Measurements from ENCODE around the gene TEX29. TPM values are rescaled to one million over a fixed set of nuclear protein-coding genes. Genes with fewer than 3 reads are reported as not detected.

TEX29 gene
- total and polyA plus RNA-seq, 9 of the 15 experiments (the other 6 are each of a cell fraction or from before 2014, with no cell fraction given) = 0.11 TPM; not detected in 7

GRCh38 chr13:111382877-111383276, 62.4 kb downstream of the TEX29 start:
- intact Hi-C loops (cut with micrococcal nuclease) (no loop called here), in situ Hi-C loops (cut with MboI) (no loop called here)
- no peaks in the 10 kb centered on the region for H3K4me1 ChIP-seq (replicated peaks in 1 of 2; ENCODE audit: control insufficient read depth in 2 of 2, insufficient read depth in 2 of 2, low read length in 2 of 2)
- WGBS (ENCODE audit: insufficient coverage, low coverage, missing lambda C conversion rate) = 0% methylated on average over 2 of the region's 2 CpGs
- no peak overlapping the region for H2AFZ ChIP-seq (ENCODE audit: low read depth, low read length)
- no peak for ATAC-seq
- no peak overlapping the region for H3K27ac ChIP-seq (ENCODE audit: extremely low read depth, low read depth, low read length)
- TF ChIP-seq PKNOX1 (IDR thresholded peaks at IDR 0.05) (no peak), CAMTA2 (CRISPR knock-in tag; conservative IDR thresholded peaks at IDR 0.05) (no peak), ZNF431 (CRISPR knock-in tag; IDR thresholded peaks at IDR 0.05) (no peak), PTTG1 (tag; IDR thresholded peaks at IDR 0.05; ENCODE audit: low read depth) (no peak), STAT5B (CRISPR knock-in tag; IDR thresholded peaks at IDR 0.05) (no peak), ZNF324 (CRISPR knock-in tag; IDR thresholded peaks at IDR 0.05) (no peak), BCLAF1 (IDR thresholded peaks at IDR 0.05; ENCODE audit: borderline replicate concordance in 1 of 2, control insufficient read depth in 1 of 2, low read depth in 2 of 2, low read length in 1 of 2) (no peak), IFI16 (CRISPR knock-in tag; IDR thresholded peaks at IDR 0.05) (no peak), ZBED1 (IDR thresholded peaks at IDR 0.05) (no peak), MECOM (CRISPR knock-in tag; IDR thresholded peaks at IDR 0.05) (no peak), SIN3B (IDR thresholded peaks at IDR 0.05; ENCODE audit: low read depth) (no peak), MTA1 (IDR thresholded peaks at IDR 0.05; ENCODE audit: borderline replicate concordance) (no peak), MAX (CRISPR knock-in tag; IDR thresholded peaks at IDR 0.05) (no peak), NR4A1 (CRISPR knock-in tag; IDR thresholded peaks at IDR 0.05) (no peak), NR4A1 (tag; IDR thresholded peaks at IDR 0.05) (no peak)
- no TSS peak for BruUV-seq (replicated peaks)
- CTCF ChIA-PET (ENCODE audit: low intra/inter-chr PET ratio) = no interaction called here
- H3K27me3 ChIP-seq (ENCODE audit: control insufficient read depth in 2 of 2, insufficient read depth in 2 of 2, low read length in 2 of 2) = peaks cover 0 to 11% of the 10 kb centered on the region in 2 experiments; a peak in 2 of 5 replicates
- no peaks in the 10 kb centered on the region for H4K20me1 ChIP-seq (replicated peaks; ENCODE audit: control insufficient read depth, insufficient read depth, low read length)
- no peak for DNase-seq (ENCODE audit: extremely low read depth in 1 of 4, low spot score in 3 of 4)
- H3K36me3 ChIP-seq (ENCODE audit: control insufficient read depth, insufficient read depth, low read length) = no peaks in the 10 kb centered on the region
- H3K9ac ChIP-seq (ENCODE audit: insufficient read depth in 1 of 2, low read depth in 2 of 2, low read length in 2 of 2) = no peak overlapping the region
- POLR2A ChIA-PET = no interaction called here
- no peak for FAIRE-seq
- no peak overlapping the region for H3K4me3 ChIP-seq
- no peaks in the 10 kb centered on the region for H3K9me3 ChIP-seq (replicated peaks; ENCODE audit: control insufficient read depth, insufficient read depth, low read depth, low read length)
- H3K79me2 ChIP-seq (ENCODE audit: control insufficient read depth, insufficient read depth, low read length) = no peaks in the 10 kb centered on the region
- no peaks in the 10 kb centered on the region for H3K9me1 ChIP-seq (ENCODE audit: control insufficient read depth, insufficient read depth, low read length)
- no peak overlapping the region for H3K4me2 ChIP-seq (ENCODE audit: insufficient read depth, low read length)

Measured in K562 (cell line).